SIG-M5 (cell line): ENCODE measurements around the gene MT1E.
"Not testable (repeated sequence)": the region's sequence is repeated elsewhere in the genome, so short reads cannot be mapped to it uniquely, and the experiment has no call there.

Source experiments
- DNase-seq: peaks from one replicate; lab custom pipeline; 2025; lab: John Stamatoyannopoulos, UW

MT1E gene

DNA sequence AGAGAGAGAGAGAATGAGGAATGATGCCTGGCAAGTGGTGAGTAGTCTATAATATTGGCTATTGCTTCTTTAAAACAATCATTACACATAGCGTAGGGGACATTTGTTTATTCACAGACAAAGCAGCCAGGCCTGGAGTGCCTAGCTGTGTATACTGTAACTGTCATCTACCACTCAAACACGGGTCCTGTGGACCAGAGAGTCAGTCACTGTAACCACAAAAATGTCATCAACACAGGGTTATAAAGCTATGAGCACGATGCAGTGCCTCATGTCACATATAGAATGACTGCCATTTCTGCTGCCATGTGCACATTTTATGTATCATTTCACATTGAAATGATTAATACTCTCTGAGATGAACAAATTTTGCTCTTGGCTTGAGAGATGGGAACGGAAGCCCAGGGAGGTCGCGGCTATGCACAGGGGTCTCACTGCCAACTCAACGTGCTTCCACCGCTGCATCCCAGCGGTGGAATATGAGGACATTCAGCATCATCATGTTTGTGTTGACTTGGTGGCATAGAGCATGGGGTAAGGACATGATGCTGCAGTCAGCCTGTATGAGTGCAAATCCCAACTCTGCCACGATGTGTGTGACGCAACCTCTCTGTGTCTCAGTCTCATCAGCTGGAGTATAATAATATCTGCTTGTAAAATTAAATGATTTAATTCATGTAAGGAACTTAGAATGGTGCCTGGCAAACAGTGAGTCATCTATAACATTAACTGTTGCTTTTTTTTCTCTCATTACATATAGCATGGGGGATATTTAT lies 47.4 kb downstream of the MT1E start:
- DNase-seq: no peak

DNA sequence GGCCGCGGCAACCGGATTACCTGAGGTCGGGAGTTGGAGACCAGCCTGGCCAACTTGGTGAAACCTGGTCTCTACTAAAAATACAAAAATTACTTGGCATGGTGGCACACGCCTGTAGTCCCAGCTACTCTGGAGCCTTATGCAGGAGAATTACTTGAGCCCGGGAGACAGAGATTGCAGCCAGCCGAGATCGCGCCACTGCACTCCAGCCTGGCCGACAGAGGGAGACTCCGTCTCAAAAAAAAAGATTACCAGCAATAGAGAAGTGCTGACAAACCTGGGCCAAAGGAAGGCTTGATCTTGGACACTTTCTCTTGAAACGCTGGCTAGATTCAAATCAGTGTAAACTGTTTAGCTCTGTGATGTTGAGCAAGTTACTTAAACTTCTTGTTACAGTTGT lies 48.3 kb downstream of the MT1E start:
- DNase-seq: no peak

DNA sequence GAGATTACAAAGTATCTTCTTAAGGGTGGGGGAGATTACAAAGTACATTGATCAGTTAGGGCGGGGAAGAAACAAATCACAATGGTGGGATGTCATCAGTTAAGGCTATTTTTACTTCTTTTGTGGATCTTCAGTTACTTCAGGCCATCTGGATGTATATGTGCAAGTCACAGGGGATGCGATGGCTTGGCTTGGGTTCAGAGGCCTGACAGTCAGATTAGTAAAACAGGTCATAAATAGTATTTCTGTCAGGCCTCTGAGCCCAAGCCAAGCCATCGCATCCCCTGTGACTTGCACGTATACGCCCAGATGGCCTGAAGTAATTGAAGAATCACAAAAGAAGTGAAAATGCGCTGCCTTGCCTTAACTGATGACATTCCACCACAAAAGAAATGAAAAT lies 49.0 kb downstream of the MT1E start:
- DNase-seq: not testable (repeated sequence)

DNA sequence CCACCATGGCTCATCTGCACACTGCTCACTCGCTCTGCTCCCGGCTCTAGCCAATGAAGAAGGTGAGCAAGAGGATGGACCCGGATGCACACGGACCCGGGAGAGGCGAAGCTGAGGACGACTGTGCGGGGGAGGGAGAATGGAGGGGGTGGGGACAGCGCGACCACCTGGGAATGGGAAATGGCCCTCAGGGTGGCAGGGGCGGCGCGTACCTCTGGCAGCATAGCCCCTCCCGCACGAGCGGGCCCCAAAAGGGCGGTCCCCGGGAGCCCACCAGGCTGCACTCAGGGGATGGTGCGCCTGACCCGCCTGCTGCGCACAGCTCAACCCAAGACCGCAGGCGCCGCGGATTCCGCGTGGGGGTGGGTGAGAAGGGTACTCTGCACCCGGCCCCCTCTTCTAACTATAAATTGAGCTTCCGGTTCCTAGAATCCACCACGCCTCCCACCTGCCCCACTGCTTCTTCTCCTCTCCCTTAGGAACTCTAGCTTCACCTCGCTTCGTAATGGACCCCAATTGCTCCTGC lies 50.2 kb downstream of the MT1E start:
- no peak for DNase-seq
